Osteoblast (primary cell): Measurements from ENCODE around the gene CREBL2. TPM values are rescaled to one million over a fixed set of nuclear protein-coding genes. Genes with fewer than 3 reads are reported as not detected.

Source experiments
- DNase-seq: peaks from one replicate; pipeline ENCODE4 v3.0.0; 2011; ENCODE audit warnings: low spot score, mixed read lengths; ENCODE audit not compliant: insufficient read length; ENCODE audit errors: missing footprints
- H2AFZ ChIP-seq: 2 replicates; pipeline ENCODE4 v1.6.0; 2011; ENCODE audit warnings: mild to moderate bottlenecking, low read length
- H3K27ac ChIP-seq: 2 replicates; pipeline ENCODE4 v1.5.1; 2011; ENCODE audit warnings: mild to moderate bottlenecking, low read depth, low read length, moderate library complexity
- H3K27me3 ChIP-seq: 2 replicates; pipeline ENCODE4 v1.6.0; 2012; ENCODE audit warnings: mild to moderate bottlenecking, control low read depth, inconsistent platforms, low read length, moderate library complexity; ENCODE audit not compliant: insufficient read depth
- H3K36me3 ChIP-seq: 2 replicates; pipeline ENCODE4 v1.5.1; 2011; ENCODE audit warnings: mild to moderate bottlenecking, low read length, control low read depth, moderate library complexity; ENCODE audit not compliant: insufficient read depth
- H3K4me1 ChIP-seq: 2 replicates; pipeline ENCODE4 v1.5.1; 2011; ENCODE audit warnings: mild to moderate bottlenecking, low read length, control low read depth, moderate library complexity; ENCODE audit not compliant: insufficient read depth
- H3K4me2 ChIP-seq: 2 replicates; pipeline ENCODE4 v1.6.0; 2011; ENCODE audit warnings: mild to moderate bottlenecking, low read length; ENCODE audit not compliant: insufficient read depth
- H3K4me3 ChIP-seq: fragments of 200-600 bp; sonication (generic); 3 replicates; pipeline ENCODE4 v1.5.1; 2012; ENCODE audit warnings: mild to moderate bottlenecking, low read length, inconsistent platforms; ENCODE audit not compliant: insufficient read depth
- H3K79me2 ChIP-seq: 2 replicates; pipeline ENCODE4 v1.6.0; 2012; ENCODE audit warnings: mild to moderate bottlenecking, low read length, control low read depth, inconsistent platforms; ENCODE audit not compliant: insufficient read depth
- H3K9me3 ChIP-seq: 2 replicates; pipeline ENCODE4 v1.5.1; 2011; ENCODE audit warnings: low read depth, low read length, control low read depth
- H4K20me1 ChIP-seq: 2 replicates; pipeline ENCODE4 v1.6.0; 2012; ENCODE audit warnings: mild to moderate bottlenecking, low read length, control low read depth; ENCODE audit not compliant: insufficient read depth
- CTCF ChIP-seq: IDR thresholded peaks from 2 replicates; pipeline ENCODE4 v1.5.1; 2011; ENCODE audit warnings: mild to moderate bottlenecking, low read depth, low read length, moderate library complexity; ENCODE audit errors: extremely low read depth
- total RNA-seq: library from RNA; depleted of rRNA; stranded (reverse); fragments of >200 nt; gene quantifications from 2 replicates; pipeline ENCODE4 v1.2.3, GENCODE V29; 2012

CREBL2 gene
- total RNA-seq, 1 donor: 47.0 TPM

- H3K79me2 ChIP-seq: peaks cover 36% of the 10 kb centered on the region
- H3K4me1 ChIP-seq: peaks cover 3% of the 10 kb centered on the region
- H3K36me3 ChIP-seq: peaks cover 5% of the 10 kb centered on the region
Observed at GRCh38 chr12:12620730-12621315, 9.1 kb downstream of the CREBL2 start.

GRCh38 chr12:12622418-12622817, 10.7 kb downstream of the CREBL2 start:
- H3K4me1 ChIP-seq: no peaks in the 10 kb centered on the region
- DNase-seq: no peak
- H3K9me3 ChIP-seq: no peaks in the 10 kb centered on the region
- peaks cover 35% of the 10 kb centered on the region for H3K79me2 ChIP-seq
- H4K20me1 ChIP-seq: no peaks in the 10 kb centered on the region
- no peak overlapping the region for H3K4me2 ChIP-seq
- peaks cover 5% of the 10 kb centered on the region for H3K36me3 ChIP-seq
- H3K27ac ChIP-seq: no peak overlapping the region
- no peak overlapping the region for H3K4me3 ChIP-seq
- no peak overlapping the region for H2AFZ ChIP-seq
- TF ChIP-seq CTCF: no peak
- H3K27me3 ChIP-seq: no peaks in the 10 kb centered on the region

More at GRCh38 chr12:12620730-12621315, 9.1 kb downstream of the CREBL2 start:
- H3K27ac ChIP-seq: no peak overlapping the region
- no peak overlapping the region for H2AFZ ChIP-seq
- H3K9me3 ChIP-seq: no peaks in the 10 kb centered on the region
- H3K27me3 ChIP-seq: no peaks in the 10 kb centered on the region
- no peaks in the 10 kb centered on the region for H4K20me1 ChIP-seq
- H3K4me2 ChIP-seq: no peak overlapping the region
- DNase-seq: no peak
- no peak for TF ChIP-seq CTCF
- no peak overlapping the region for H3K4me3 ChIP-seq

- H3K36me3 ChIP-seq: peaks cover 5% of the 10 kb centered on the region
Observed at GRCh38 chr12:12624498-12624992, 12.9 kb downstream of the CREBL2 start.

GRCh38 chr12:12626471-12626870, 14.8 kb downstream of the CREBL2 start:
- H3K27me3 ChIP-seq: no peaks in the 10 kb centered on the region
- H3K4me2 ChIP-seq: no peak overlapping the region
- no peaks in the 10 kb centered on the region for H4K20me1 ChIP-seq
- H3K27ac ChIP-seq: no peak overlapping the region
- H3K79me2 ChIP-seq: peaks cover 44% of the 10 kb centered on the region
- no peak for TF ChIP-seq CTCF
- peaks cover 5% of the 10 kb centered on the region for H3K36me3 ChIP-seq
- H3K4me1 ChIP-seq: peaks cover 8% of the 10 kb centered on the region
- DNase-seq: no peak
- no peak overlapping the region for H3K4me3 ChIP-seq
- H3K9me3 ChIP-seq: no peaks in the 10 kb centered on the region
- H2AFZ ChIP-seq: no peak overlapping the region

More at GRCh38 chr12:12624498-12624992, 12.9 kb downstream of the CREBL2 start:
- DNase-seq: no peak
- Histone ChIP-seq H3K4me1 (peaks cover 8% of the 10 kb centered on the region), H4K20me1 (no peaks in the 10 kb centered on the region), H3K9me3 (no peaks in the 10 kb centered on the region), H2AFZ (no peak overlapping the region), H3K4me2 (no peak overlapping the region), H3K27me3 (no peaks in the 10 kb centered on the region), H3K4me3 (no peak overlapping the region), H3K27ac (no peak overlapping the region), H3K79me2 (peaks cover 44% of the 10 kb centered on the region)
- no peak for TF ChIP-seq CTCF
